ENCODE data around the gene ACVRL1. TPM values are rescaled to one million over a fixed set of nuclear protein-coding genes. Genes with fewer than 3 reads are reported as not detected.
A peak's percentile ranks its signal among the peaks of the same experiment; 100 is the strongest.

ACVRL1 gene
- polyA plus RNA-seq (ENCODE audit: insufficient read depth in 1 of 5, insufficient read length in 5 of 5, low replicate concordance in 1 of 5): 100 to 1,000 TPM in 1 of 5 donors, 10 to 100 TPM in 4; 74.1 to 106 (median 78.8) TPM
- long read RNA-seq, donor 1, full-length matches to known transcripts: 19 of 19 reads
- long read RNA-seq, donor 1, partial matches to known transcripts: 0 of 19 reads
- long read RNA-seq, donor 1, other reads (novel, unspliced or antisense): 0 of 19 reads
- long read RNA-seq, donor 2, full-length matches to known transcripts: 13 of 13 reads
- long read RNA-seq, donor 2, partial matches to known transcripts: 0 of 13 reads
- long read RNA-seq, donor 2, other reads (novel, unspliced or antisense): 0 of 13 reads
- long read RNA-seq, donor 3, full-length matches to known transcripts: 9 of 22 reads
- long read RNA-seq, donor 3, partial matches to known transcripts: 13 of 22 reads
- long read RNA-seq, donor 3, other reads (novel, unspliced or antisense): 0 of 22 reads
- long read RNA-seq, donor 4, full-length matches to known transcripts: 12 of 17 reads
- long read RNA-seq, donor 4, partial matches to known transcripts: 5 of 17 reads
- long read RNA-seq, donor 4, other reads (novel, unspliced or antisense): 0 of 17 reads
- long read RNA-seq, donor 5, full-length matches to known transcripts: 10 of 10 reads
- long read RNA-seq, donor 5, partial matches to known transcripts: 0 of 10 reads
- long read RNA-seq, donor 5, other reads (novel, unspliced or antisense): 0 of 10 reads
- long read RNA-seq, donor 6, full-length matches to known transcripts: 33 of 56 reads
- long read RNA-seq, donor 6, partial matches to known transcripts: 17 of 56 reads
- long read RNA-seq, donor 6, other reads (novel, unspliced or antisense): 6 of 56 reads
- long read RNA-seq, donor 7, full-length matches to known transcripts: 11 of 60 reads
- long read RNA-seq, donor 7, partial matches to known transcripts: 49 of 60 reads
- long read RNA-seq, donor 7, other reads (novel, unspliced or antisense): 0 of 60 reads
- long read RNA-seq, donor 8, full-length matches to known transcripts: 7 of 7 reads
- long read RNA-seq, donor 8, partial matches to known transcripts: 0 of 7 reads
- long read RNA-seq, donor 8, other reads (novel, unspliced or antisense): 0 of 7 reads

DNA sequence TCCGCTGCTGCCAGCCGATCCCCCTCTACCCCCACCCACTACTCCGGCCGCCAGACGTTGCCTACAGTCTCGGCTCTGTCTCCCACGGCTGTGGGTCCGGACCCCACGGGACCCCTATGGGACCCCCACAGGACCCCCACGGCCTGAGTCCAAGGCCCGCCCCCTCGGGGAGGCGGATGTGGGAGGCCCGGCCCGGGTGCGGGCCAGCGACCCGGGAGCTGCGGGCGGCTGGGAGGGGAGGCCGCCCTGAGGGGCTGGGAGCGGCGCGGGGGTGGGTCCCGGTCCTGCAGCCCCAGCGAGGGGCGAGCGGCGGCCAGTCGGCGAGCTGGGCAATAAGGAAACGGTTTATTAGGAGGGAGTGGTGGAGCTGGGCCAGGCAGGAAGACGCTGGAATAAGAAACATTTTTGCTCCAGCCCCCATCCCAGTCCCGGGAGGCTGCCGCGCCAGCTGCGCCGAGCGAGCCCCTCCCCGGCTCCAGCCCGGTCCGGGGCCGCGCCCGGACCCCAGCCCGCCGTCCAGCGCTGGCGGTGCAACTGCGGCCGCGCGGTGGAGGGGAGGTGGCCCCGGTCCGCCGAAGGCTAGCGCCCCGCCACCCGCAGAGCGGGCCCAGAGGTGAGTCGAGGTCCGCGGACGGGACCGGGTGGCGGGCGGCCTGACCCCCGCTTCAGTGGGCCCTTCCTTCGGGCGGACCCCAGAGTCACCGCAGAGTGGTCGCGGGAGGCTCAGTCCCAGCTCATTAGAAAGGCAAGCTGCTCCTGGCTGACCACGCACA lies at the start of gene ACVRL1:
ACVRL1 (plus strand) TSS at position 422 of the 773 bp plus-strand sequence. CDS start 4,971 bp downstream, outside the sequence.
- DNase-seq: no peak

DNA sequence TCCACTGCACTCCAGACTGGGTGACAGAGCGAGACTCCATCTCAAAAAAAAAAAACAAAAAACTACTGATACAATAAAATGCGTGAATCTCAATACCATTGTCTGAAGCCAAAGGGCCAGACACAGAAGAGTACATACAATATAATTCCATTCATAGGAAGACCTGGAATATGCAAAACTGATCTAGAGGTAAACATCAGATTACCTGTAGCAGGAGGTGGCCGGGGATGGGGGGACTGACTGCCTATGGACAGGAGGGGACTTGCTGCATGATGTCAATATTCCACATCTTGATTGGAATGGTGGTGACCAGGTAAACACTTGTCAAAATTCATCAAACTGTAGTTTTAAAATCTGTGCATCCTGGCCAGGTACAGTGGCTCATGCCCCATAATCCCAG lies 46.3 kb upstream of the ACVRL1 start:
- DNase-seq: no peak

DNA sequence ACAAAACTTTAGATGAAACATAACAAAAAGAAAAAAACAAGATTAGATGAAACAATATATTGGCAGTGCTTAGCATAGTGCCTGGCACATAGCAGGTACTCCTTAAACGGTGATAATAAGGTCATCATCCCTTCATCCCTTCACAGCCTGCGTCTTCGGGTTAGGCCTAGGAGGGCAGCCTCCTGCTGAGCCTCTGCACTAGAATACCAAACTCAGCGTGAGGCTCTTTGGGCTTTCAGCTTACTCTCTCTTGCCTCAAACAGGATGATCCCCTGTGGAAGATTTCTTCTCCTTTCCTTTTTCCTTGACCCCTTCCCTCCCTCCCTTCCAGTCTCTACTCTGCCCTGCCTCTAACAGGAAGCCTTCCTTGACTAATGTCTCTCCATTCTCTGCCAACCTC lies 44.4 kb upstream of the ACVRL1 start:
- no peak for DNase-seq

DNA sequence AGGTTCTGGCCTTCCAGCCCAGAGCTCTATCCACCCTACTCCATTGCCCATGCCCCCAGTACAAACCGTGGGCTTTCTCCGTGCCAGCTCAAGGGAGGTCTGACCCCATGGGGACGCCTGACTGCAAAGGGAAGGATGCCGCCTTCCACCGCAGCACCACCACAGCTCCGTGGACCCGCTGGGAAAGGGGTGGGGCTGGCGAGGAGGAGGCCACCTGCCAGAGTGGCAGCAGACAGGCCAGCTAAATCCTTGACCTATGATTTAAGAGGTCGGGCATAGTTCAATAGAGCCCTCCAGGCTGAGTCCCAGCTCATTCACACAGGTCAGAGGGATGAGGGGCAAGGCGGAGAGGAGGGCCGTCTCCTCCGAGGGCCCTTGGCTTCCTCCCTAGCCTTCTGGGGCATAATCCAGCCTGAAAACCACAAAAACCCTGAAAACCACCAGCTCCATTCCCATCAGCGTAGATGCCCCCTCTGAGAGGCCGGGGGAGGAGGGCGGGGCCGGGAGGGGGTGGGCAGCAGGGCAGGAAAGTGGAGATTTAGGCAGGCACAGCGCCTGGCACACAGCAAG lies 43.9 kb upstream of the ACVRL1 start:
- DNase-seq: no peak

DNA sequence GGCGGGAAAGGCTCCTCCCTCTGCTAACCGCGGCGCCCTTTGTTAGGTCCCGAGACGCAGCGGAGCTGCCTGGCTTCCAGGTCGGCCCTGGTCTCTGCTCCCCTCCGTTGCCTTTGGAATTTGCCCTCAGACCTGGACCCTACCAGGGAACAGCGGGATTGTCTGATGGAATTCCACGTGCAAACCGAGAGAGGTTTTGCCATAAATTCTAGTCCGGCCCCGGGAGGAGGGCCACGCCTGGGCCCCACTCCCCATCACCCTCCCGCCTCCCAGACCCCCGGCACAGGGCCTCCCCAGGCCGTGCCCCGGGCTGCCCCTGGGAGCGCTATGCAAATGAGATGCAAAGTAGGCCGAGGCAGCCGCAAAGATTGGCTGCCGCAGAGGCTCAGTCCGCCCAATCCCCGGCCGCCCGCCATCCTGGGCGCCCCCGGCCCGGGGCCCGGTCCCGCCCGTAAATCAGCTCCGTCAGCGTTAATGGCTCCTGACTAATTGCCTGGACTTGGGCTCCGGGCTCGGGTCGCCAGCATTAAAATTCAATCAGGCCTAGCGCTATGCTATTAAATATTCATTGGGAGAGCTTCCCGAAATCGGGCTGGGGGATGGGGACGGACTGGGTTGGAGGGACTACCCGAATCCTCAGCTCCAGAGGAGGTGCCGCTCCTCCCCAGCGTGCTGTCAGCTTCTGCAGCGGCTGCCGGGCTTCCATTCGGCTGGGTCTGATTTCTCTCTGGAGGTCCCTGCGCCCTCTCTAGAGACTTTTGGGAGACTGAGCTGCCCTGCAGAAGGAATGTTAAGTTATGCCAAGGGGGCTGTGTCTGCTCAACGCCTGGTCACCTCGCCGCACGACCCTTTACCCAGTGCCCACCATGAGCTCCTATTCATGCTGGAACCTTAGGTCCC lies 43.1 kb upstream of the ACVRL1 start:
- DNase-seq: peak; percentile 72 to 79

DNA sequence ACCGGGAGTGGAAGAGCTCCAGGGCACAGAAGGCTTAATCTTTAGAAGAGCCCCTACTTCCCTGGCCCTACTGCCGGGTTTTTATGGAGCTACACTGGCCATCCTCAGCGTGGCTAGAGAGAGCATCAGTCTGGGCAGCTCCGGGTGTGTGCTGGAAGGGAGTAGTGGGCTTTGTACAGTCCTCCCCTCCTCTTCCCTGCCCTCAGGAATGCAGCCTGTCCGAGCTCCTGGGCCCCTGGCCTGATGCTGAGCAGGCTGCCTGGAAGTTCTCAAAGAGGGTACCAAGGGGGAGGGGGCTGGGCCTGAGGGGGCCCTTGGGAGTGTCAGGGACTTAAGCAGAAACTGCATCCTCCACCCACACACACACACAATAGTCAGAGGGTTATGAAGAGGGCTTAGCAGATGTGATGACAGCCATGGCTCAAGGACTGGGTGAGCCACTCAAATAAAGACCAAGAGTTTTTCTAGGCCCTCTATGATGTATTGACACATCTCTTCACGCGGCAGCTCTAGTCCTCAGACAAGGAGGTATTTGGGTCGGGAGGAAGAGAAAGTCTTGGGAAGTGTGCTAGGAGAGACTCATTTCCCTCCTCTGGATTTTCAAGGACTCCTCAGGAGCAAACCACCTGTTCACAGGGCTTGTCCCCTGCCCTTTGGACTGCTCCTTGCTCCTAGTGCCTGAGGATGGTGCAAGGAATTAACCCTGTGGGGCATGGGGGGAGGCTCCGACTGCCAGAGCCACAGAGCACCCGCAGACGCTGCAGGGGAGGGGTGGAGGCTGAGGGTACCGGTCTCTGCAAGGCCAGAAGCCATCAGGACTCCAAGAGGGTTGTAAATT lies 42.3 kb upstream of the ACVRL1 start:
- no peak for DNase-seq

DNA sequence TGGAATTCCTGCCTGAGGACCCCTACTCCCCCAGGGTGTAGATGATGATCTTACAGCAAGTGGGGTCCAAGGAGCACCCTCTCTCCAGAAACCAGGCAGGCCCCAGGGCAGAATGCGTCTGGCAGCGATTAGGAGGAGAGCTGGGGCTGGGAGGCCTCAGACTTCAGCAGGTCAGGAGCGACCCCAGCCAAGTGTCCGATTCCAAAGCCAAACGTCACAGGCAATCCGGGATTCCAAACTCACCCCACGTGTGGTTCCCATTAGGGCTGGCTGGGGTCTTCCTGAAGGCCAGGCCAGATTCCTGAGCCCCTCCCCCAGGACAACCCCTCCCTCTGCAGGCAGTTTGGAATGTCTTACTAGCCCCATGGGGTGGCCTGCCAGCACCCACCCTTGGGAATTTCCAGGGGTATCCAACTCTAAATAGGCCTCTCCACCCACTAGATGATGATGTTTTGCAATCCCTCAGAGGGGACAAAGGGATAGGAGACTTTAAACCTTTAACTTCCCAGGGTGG lies 41.5 kb upstream of the ACVRL1 start:
- DNase-seq: no peak

DNA sequence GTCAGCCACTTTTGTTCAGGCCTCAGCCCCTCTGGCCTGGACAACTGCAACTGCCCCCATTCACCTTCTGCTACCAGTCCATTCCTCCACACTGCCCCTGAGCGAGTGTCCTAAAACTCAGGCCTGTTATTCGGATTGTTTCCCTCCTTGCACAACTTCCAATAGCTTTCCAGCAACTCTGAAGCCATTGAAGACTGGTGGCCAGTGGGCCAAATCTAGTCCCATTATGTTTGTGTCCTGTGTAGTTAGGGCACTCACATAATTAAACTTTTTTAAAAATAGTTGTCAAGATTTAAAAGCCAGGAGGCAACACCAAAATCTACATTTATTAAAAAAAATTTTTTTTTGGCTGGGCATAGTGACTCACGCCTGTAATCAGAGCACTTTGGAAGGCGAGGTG lies 41.0 kb upstream of the ACVRL1 start:
- DNase-seq: no peak

DNA sequence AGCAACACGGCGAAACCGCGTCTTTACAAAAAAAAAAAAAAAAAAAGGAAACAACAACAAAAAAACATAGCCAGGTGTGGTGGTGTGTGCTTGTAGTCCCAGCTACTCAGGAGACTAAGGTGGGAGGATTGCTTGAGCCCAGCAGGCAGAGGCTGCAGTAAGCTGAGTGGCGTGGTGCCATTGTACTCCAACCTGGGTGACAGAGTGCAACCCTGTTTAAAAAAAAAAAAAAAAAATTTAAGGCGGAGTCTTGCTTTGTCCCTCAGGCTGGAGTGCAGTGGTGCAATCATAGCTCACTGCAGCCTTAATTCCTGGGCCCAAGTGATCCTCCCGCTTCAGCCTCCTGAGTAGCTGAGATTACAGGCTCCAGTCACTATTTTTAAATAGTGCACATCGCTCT lies 40.5 kb upstream of the ACVRL1 start:
- DNase-seq: no peak

DNA sequence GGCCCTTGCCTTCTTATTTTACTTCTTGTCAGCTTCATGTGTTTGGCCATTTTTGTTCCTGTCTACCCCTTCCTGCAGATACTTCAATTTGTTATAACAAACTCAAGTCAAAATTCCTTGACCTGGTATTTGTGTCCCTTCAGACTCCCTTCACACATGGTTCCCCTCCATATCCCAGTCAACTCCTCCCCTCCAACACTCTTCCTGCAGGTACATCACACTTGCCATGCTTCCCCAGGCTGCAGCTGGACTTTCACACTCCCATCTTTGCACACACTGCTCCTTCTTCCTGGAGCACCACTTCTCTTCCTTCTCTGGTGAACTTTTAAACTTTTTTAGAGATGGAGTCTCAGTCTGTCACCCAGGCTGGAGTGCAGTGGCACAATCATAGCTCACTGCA lies 39.9 kb upstream of the ACVRL1 start:
- no peak for DNase-seq

DNA sequence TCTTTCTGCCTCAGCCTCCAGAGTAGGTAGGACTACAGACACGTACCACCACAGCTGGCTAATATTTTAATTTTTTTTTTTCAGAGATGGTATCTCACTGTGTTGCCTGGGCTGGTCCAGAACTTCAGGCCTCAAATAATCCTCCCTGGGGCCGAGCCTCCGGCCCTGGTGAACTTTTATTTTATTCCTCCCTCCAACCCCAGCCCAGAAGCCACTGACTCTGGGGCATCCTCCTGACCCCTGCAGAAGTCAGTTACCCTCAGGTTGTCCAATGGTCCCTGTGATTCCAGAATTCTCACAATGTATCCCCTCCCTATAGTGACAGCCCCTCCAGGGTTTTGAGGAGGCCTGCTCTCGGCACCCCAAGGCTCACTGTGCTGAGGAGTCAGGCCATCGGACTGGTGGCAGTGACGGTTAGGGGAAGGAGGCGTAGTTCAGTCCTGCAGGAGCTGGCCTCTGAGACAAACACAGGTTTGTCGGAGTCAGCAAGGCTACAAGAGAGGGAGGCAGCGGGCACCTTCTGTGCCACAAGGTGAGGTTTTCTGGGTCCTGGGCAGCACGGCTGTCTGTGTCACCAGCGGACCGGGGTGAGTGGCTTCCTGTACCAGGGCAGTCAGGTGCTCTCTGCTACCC lies 39.4 kb upstream of the ACVRL1 start:
- DNase-seq: no peak

DNA sequence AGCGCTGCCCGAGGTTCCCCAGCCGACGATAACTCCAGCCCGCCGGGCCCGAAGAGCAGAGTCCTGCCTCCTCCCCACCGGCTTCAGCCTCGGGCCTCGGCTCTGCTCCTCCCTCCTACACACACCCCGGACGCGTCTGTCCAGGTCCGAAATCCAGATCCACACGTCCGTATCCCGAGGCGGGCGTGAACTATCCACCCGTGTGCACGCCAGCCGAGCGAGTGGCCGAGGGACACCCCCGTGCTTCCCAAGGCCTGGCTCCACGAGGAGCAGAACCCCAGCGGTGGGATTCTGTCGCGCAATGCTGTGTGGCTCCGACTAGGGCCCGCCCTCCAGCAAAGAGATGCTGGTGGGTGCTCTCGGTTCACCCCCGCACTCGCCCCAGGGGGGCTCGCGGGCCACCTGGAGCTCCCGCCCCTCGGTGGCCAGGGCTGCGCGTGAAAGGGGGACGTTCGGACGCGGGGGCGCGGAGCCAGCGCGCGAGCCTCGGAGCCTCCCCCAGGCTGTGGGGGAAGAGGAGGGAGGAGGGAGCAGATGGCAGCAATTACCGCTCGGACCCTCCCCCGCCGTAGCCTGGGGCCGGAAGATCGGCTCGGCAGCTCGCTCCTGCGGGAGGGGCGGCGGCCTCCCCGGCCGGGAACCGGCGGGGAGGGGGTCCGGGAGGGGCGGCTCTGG lies 38.3 kb upstream of the ACVRL1 start:
- peak in 1 of 2 donors; percentile 17 for DNase-seq

DNA sequence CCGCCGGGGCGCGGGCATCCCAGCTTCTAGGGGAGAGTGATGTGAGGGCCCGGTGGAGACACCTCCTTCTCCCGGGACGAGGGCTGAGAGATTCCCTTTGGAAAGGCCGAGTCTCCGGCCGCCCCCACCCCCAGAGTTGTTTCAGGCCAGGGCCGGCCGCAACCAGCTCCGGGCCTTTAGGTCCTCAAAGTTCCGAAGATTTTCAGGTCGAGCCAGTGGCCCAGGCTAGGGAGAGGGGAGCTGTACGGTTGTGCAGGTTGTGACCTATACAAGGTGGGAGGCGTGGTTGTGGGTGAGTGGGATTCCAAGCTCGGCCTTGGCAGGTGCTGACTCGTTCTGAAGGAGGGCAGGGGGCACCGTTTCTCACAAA lies 37.8 kb upstream of the ACVRL1 start:
- no peak for DNase-seq

DNA sequence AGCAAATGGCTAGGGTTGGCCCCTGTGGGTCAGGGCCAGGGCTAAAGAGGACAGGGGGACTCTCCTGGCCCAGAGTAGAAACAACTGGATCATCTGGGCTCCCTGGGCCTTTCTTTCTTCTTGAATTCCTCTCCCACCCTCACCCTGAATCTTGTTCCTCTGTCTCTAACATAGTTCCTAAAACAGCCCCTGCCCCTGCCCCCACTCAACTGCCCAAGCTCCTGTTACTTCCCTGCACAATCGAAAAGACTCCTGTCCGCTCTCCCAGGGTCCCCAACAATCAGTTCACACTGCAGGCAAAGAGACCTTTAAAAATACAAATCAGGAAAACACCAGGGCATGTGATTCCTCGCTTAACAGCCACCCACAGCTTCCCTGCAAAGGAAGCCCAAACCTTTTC lies 37.4 kb upstream of the ACVRL1 start:
- no peak for DNase-seq

DNA sequence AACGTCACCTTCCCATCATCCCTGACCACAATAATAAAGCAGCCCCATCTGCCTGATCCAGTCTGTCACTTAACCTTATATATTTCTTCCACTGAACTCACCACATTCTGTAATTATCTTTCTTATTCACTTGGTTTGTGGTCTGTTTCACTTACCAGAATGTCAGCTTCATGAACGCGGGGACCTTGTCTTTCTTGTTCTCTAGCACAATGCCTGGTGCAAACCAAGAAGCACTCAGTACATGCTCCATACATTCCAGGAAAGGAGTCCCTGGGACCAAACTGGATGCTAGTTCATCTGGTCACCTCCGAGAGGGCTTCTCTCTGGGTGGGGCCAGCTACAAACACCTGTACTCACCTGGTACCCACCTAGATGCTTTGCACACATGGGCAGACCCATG lies 36.8 kb upstream of the ACVRL1 start:
- DNase-seq: no peak

DNA sequence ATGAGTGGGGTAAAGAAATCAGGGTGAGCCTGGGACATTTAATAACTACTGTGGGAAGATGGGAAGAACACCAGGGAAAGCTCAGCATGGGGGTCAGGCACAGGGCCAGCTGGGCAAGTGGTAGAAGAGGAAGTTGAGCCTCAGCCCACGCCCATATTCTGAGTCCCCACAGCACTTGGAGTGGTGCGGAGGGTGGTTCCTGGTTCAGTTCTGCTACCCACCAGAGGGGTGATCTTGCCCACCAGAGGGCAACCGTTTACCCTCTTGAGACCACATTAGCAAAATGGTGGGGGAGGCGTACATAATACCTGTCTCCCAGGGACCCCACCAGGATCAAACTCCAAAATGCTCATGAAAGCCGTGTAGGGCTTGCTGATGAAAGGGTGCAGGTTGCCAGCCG lies 36.2 kb upstream of the ACVRL1 start:
- DNase-seq: no peak

DNA sequence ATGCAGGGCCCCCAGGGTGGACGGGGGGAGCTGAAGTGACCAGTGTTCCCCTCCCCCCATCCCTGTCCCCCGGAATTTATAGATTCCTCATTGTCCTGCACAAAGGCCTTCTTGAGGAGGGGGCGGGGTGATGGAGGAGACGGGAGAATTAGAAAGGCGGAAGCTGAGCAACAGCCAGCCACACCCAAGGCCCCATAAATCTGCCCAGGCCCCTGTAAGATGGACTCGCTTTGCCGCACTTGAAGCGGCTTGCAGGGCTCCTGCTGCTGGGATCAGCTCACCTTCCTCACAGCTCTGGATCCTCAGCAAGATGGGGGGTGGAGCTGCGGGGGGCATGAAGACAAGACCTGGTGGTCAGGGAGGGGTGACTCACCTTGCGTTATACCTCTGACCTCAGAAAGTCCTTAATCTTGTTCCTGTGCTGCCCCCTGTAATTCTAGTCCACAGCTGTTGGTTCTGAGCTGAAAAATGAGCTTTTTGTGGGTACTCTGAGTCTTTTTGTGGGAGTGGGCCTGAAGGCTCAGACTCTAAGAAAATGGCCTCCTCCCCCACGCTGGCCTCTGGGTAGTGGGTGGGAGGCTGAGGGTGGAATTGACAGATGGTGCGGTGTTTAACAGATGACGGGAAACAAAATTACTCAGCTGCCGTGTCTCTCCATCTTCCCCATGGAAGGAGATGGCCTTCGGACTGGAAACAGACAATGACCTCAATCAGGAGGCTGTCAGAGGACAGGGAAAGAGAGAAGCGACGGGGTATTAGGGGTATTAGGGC lies 35.2 kb upstream of the ACVRL1 start:
- DNase-seq: no peak

All from right lung (tissue), 10 donors.